ENCODE data around the gene GALC.
A peak's percentile ranks its signal among the peaks of the same experiment; 100 is the strongest.

GALC gene

DNA sequence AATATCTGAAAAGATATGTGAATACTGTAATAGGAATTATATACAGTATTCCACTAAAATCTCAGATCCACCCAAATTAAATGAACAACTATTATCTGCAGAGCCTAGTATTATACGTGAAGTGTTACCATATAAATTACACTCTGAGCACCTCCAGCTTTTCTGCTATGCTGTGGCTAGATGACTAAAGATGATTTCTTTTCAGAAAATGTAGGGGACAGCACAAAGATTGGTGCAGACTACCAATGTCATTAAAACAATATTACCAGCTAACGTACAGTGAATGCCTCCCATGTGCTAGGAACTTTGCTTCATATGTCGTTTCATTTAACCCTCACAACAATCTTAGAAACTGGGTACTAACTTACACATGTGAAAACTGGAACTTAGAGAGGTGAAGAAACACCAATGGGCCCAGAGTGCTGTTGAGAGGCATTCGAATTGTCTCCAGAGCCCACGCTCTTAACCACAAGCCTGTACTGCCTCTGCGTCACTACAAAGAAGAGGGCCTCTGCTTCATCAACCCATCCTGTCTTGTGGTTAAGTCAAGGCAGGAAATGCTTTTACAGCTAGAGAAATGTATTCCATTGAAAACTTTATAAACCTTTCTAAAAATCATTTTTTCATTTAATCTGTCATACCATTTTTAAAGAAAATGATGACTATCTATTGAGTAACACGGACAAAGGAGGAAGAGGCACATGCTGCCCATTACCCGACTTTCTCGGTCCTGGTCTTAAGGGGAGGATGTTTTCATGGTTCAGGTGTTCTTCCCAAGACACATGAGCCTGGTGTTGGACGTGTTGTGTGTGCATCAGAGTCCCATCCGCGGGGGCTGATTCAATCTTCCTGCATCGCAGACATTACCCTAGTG is 13.2 kb upstream of the GALC start:
- no peak for DNase-seq (ENCODE audit: low read depth)

DNA sequence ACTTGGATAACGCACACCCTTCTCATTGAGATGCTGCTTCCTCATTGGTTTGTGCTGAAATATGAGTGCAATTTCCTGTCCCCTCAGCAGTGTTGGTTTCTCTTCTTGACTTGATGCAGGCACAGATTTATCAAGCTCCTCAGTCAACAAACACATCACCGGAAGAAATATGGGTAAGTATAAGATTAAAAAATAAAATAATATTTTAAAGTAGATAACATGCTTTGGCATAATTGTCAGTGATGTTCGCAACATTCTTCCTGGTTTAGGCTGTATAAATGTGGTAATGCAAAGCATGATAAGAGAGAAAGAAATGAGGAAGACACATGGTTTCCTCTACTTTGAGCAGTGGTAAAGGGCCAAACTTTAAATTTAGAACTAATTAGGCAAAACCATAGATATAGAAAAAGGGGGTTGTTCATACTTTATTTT is 12.1 kb upstream of the GALC start, which contains the start of gene GPR65:
Gene GPR65 (plus strand): TSS at position 86 of the 432 bp plus-strand sequence. CDS start 5,713 bp downstream, outside the sequence.
- DNase-seq (ENCODE audit: low read depth), result peak; percentile 41

DNA sequence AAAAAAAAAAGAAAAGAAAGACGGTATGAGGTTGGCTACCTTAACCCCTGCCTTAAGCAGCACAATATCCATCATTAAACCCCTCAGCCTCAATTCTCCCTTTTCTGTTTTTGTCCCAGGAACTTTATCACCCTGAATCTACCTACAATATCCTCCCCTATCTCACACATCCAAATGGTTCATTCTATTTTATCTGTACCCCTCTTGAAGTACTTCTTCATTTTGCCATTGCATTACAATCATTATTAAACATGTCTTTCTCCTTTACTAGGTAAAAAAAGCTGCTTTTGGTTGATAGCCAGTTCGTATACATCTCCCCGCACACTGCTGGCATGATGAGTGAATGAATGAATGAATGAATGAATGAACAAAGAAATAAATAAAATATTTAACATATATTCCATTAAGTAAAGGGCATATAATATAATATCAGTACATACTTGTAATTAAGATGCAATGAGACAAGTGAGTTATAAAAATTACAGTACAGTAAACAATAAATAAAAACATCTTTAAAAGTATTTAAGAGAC is 11.6 kb upstream of the GALC start:
- no peak for DNase-seq (ENCODE audit: low read depth)

DNA sequence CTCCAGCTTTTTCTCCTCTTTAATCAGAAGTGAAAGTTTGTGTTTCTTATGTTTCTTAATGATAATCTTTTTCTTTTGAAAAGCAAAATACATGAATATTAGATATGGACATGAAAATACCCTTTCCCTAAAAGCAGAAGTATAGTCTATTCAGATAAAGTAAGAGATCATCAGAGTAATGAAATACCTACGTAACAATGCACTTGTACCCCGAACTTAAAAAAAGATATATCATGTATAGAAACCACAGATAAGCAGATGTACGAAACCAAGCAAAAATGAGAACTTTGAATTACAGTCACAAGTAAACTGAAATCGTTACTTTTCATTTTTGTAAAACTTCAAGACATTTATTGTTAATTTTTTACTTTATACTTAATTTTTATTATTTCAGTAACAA is 10.4 kb upstream of the GALC start:
- no peak for DNase-seq (ENCODE audit: low read depth)

DNA sequence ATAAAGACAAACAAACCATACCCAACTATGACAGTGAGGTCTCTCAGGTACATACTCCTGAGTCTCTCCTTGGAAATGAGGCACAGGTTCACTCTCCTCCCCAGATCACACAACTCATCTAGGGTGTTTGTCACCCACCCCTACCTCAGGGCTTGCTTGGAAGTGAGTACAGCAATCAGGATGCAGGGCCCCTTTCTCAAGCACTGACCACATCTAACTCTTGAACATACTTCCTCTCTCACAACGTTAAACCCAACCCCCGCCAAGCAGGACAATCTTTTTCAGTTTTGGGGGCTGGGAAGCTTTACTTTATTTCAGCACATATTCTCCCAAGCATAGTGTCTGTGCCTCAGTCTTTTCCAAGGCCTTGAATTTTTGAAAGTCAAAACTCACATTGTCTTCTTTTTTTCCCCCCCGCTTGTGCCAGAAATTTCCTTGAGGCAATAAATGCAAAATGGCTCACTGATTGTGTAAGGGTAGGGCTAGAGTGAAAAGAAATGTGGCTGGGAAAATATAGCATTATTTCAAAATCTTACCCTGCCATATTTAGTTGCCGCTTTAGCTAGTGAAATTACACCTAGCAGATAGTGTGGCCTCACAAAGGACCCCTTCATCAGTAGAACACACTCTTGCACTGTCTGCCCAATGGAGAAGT is 9.6 kb upstream of the GALC start:
- DNase-seq (ENCODE audit: low read depth), result no peak

DNA sequence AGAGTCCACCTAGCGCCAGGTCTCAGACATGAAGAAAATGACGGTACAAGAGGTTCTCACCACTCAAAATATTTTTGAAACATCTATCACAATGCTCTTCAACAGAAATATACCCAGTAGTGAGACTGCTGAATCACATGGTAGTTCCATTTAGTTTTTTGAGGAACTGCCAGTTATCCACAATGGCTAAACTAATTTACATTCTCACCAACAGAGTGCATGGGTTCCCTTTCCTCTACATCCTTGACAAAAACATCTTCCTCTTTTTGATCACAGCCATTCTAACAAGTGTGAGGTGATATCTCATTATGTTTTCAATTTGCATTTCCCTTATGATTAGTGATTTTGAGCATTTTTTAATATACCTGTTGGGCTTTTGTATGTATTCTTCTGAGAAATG is 6.3 kb upstream of the GALC start:
- no peak for DNase-seq (ENCODE audit: low read depth)

DNA sequence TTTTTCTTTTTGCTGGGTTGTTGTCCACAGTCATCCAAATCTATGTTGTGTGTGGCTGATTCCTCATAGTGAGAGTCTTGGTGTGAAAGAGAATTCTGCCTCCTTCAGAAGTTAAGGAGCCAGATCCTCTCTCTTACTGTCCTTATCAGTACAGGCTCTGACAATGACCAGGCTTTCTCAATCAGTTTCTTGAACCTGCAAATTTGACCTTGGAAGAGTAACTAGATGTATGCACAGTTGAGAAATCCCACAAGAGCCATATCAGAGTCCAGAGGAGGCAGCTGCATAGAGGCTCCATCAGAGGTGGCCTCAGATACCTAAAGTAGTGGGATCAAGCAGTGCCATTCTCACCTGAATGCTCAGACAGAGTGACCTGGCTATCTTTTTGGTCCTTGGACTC is 5.5 kb upstream of the GALC start:
- DNase-seq (ENCODE audit: low read depth), result no peak

DNA sequence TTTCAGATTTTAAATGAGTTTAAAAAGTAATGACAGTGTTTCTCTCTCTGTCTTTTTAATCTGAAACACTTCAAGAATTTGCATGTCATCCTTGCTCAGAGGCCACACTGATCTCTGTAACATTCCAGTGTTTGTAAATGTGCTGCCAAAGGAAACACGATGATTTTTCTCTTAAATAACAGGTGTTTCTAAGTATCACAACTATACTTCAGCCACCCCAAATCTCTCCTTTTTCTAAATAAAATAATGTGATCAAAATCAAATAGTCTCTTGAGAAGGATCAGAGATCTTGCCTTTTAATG is 3.3 kb upstream of the GALC start:
- DNase-seq (ENCODE audit: low read depth), result peak; percentile 30

DNA sequence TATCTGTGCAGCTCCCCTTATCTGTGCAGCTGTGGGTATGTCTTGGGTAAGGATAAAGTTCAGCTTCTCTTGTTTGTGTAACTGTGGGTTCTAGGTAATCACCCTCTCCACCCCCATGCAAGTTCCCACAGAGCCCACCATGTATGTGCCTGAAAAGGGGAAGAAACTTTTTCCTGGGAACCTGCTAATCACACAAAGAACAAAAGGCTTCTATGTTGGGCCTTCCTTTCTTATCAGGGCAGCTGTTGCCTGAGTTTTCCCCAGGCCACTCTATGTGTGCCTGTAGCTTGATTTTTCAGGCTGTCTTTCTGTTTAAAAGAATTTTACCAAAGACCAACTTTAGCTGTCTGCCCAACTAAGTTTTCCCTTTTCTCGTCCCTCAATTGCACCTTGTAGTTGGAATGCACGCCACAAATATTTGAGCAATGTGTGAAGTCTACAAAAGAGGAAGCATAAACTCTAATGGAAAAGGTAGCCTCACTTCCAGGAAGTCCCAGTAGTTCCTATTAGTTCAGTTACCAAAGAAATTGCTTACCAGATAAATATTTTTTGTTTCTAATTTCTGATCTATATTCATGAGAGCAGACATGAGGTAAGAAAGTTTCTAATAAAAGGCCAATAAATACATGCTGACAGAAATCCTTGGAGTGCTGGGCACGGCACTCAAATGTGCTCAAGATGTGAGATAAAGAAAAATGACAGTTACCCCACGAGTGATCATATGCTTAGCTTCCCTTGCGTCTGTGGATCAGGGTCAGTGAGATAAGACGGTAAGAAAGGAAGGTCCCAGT is 2.7 kb upstream of the GALC start:
- peak; percentile 15 for DNase-seq (ENCODE audit: low read depth)

DNA sequence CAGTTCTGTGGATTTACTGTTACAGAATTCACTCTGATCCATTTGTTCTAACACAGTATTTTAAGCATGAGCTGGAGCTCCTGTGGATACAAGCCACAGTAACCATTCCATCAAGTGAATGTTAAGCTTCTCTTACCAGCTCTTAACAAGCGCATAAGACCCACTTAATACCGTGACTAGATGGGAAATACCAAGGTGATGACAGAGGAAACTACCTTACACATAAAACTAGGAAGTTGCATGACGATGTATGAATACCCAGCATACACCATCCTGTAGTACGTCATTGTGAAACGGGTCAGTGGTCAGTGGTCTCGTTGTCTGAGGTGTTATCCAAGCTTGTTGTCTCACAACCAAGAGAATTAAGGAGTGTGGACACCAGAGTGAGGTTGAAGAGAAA is 2.0 kb upstream of the GALC start:
- DNase-seq (ENCODE audit: low read depth), result no peak

DNA sequence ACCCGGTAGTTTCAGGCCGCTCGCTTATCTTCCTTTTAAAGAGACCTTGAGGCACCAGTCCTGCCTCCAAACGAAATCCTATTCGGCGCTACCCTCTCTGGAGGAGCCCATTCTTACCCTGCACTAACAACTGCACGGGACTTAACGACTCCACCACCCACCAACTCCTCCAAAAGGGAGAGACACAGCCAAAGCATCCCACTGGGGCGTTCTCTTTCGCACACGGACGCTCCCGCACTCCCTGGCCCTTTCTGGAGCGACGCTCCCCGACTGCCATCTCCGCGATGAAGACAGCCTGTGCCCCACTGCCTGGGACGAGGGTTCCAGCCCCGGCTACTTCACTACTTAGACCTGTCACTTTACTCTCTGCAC is 650 bp downstream of the GALC start:
- DNase-seq (ENCODE audit: low read depth), result no peak

DNA sequence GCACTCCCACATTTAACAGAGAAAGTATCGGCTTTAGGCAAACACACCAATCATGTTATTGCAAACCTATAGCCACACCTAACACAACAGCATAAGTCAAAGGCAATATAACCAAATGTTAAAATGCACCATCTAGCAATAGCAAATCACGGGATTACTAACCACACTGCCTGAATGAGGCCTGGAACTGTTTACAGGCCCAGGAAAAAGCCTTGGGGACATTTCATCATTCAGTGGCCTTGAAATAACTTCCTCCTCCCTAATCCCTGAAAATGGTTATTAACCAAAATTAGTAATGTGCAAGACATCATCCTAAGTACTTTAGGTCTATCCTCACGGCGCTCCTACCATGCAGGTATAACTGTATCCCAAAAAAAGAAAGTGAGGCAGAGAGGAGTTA is 2.3 kb downstream of the GALC start:
- no peak for DNase-seq (ENCODE audit: low read depth)

DNA sequence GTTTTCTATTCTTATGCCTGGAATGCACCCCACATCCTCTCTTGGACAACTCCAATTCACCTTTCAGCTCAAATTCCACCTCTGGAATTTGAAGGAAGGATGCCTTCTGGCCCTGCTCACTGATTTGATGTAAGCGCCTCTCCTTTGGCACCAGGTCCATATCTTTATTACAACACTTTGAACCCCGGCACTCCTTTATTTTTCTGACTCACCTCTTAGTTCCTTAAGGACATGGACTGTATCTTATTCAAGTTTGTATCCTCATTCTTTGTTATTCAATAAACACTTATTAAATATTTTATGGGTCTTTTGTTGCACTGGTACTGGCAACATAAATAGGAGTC is 3.1 kb downstream of the GALC start:
- DNase-seq (ENCODE audit: low read depth), result no peak

DNA sequence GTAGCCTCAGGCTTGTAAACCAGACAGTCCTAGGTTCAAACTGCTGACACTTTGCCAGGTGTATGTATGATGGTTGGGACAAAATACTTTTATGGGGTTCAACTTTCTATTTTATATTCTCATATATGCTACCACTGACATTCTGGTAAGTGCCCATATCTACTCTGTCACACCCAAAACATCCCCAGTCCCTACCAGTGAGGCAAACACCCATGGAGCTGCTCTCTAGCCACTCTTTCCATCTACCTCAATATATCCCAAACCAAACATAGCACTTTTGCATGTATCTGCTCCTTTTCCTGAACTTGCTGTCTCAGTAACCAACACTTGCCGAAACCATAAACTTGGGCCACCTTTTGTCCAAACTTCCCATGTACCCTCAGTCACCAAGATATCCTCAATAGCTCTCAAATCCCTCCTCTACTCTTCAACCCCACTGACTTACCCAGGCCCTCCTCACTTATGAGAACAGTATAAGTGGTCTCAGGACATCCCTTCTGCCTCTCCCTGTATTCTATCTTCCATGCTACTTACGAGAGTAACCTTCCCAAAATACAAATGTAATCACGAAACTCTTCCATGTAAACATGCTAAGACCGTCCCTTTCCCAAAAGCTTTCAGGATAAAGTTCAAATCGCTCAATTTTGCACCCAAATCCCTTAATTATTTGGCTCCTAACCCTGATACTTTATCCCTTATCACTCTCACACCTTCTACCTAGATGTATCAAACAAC is 3.6 kb downstream of the GALC start:
- no peak for DNase-seq (ENCODE audit: low read depth)

DNA sequence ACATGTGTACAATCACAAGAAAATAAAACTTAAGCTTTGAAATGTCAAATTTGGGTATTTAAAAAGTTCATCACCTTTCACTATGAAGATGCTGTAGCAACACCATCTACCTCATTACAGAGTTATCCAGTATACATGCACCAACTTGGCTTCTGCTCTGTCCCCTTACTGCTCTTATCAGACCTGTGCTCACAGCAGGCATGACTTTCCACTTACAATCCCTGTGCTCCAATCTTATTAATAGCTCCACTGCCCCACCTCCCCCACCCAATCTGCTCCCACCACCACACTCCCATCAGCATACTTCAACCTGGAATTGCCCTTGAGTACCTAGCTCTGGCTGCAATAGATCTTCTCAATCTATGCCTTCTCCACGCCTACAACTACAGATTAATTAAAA is 13.3 kb downstream of the GALC start:
- no peak for DNase-seq (ENCODE audit: low read depth)

DNA sequence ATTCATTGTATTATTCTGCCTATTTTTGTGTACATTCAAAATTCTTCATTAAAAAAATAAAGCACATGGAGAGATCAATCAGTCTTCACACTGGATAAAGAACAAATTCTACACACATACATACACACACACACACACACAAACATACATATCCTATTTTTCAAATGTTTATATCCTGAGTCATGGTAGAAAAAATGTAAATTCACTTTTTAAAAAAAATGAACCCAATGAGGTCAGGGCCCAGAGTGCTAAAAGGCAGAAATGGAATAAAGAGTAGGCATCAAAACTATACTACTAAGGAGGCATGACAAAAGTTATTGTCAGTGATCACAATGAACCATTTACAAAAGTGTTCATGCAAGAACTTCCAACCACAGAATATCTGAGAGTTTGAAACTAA is 17.3 kb downstream of the GALC start:
- DNase-seq (ENCODE audit: low read depth), result peak; percentile 9

DNA sequence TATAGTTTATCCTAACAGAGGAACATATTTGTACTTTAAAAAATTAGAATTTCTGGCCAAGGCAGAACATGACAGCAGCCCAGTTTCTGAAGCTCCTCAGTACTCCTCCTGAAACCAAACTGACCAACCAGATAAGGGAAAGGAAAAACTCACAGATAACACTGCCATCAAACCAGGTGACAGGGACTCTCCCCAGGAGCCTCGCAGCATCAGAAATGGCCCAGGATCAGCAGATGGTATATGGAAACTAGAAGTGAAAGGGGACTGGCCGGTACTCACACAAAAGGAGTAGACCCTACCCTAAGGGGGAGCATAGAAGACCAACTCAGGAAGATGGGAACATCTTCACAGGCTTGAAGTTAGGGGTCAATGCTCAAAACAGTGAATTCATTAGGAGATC is 22.0 kb downstream of the GALC start:
- no peak for DNase-seq (ENCODE audit: low read depth)

DNA sequence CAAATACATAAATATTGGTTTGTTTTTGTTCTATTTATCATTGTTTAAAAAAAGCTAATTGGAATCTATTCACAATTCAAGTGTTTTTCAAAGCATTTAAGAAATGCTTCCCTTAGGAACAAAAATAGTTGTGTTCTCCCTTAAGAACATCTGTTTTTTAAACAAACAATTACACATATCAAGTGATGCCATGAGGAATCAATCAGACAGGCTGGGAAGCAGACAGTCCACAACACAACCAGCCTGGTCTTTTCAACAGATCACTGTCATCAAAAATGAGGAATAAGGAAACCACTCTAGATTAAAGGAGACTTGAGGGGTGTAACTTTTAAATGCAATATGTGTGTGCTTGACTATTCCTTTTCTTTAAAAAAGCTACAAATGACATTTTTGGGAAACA is 25.5 kb downstream of the GALC start:
- DNase-seq (ENCODE audit: low read depth), result no peak

DNA sequence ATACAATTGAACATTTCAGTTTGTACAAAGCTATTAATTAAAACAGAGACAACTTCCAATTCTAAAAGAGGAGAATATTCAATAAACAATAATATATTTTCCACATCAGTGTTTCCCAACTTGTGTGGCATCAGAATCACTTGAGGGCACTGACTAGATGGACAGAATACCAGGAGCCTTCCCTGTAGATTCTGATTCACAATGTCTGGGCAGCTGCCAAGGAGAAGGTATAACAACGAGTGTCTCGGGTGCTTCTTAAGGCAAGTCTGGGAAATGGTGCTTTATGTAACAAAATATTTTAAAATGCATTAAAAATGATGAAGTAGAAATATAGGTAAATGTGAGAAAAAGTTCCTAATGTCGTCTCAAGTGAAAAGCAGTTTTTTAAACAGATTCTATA is 26.2 kb downstream of the GALC start:
- peak; percentile 21 for DNase-seq (ENCODE audit: low read depth)

DNA sequence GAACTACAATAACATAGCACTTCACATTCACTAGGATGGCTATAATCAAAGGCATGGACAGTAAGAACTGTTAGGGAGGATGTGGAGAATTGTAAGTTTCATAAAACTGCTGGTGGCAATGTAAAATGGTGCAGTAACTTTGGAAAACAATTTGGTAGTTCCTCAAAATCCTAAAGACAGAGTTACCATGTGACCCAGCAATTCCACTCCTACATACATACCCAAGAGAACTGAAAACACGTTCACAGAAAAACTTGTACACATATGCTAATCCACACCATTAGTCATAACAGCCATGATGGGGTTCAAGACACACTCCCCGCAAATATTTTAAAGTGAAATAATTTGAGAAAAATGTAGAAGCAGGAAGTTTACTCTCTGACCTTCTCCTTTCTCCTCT is 31.7 kb downstream of the GALC start:
- DNase-seq (ENCODE audit: low read depth), result no peak

DNA sequence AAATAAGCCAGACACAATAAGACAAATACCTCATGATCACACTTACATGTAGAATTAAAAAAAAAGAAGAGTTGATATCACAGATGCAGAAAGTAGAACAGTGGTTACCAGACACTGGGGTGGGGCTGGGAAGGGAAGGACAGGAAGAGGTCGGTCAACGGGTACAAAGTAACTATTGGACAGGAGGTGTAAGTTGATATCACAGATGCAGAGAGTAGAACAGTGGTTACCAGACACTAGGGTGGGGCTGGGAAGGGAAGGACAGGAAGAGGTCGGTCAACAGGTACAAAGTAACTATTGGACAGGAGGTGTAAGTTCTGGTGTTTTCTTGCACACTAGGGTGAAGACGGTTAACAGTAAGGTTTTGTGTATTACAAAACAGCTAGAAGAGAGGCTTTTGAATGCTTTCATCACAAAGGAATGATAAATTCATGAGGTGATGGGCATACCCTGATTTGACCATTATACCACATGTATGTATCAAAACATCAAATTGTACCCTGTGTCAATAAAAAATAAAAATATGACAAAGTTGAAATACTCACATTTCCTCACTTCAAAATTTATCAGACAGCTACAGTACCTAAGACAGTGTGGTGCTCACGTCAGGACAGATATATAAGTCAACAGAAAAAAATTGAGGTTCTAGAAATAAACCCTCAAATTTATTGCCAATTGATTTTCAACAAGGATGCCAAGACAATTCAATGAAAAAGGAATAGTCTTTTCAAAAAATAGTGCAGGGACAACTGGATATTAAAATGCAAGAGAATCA is 32.8 kb downstream of the GALC start:
- DNase-seq (ENCODE audit: low read depth), result no peak
